ENCODE measurements around the gene AVL9. TPM values are rescaled to one million over a fixed set of nuclear protein-coding genes. Genes with fewer than 3 reads are reported as not detected.

AVL9 gene
- total and polyA plus RNA-seq, 2 of the 13 experiments (the other 11 are each of a cell fraction or from before 2014, with no cell fraction given), result 29.9 to 48.0 TPM

- TF ChIP-seq PRDM15 (CRISPR knock-in tag; IDR thresholded peaks at IDR 0.05), result peak; percentile 67
- peak; percentile 83 for TF ChIP-seq ZNF256 (CRISPR knock-in tag; conservative IDR thresholded peaks at IDR 0.05)
- peak; percentile 94 for TF ChIP-seq TAF1 (CRISPR knock-in tag; IDR thresholded peaks at IDR 0.05)
- TF ChIP-seq ZNF597 (CRISPR knock-in tag; IDR thresholded peaks at IDR 0.05), result no peak
- TF ChIP-seq ZBTB44 (CRISPR knock-in tag; IDR thresholded peaks at IDR 0.05), result 0 out of 2 replicates have a peak, but pooled peaks have one; percentile 71
- TF ChIP-seq RNF219 (CRISPR knock-in tag; IDR thresholded peaks at IDR 0.05), result no peak
- no peak for TF ChIP-seq ZNF816 (CRISPR knock-in tag; IDR thresholded peaks at IDR 0.05; ENCODE audit: borderline replicate concordance)
- TF ChIP-seq ZFP37 (CRISPR knock-in tag; IDR thresholded peaks at IDR 0.05; ENCODE audit: borderline replicate concordance), result 0 out of 2 replicates have a peak, but pooled peaks have one; percentile 77
- TF ChIP-seq GZF1 (CRISPR knock-in tag; IDR thresholded peaks at IDR 0.05), result peak; percentile 64; the same call in 1 of the 2 replicates
- TF ChIP-seq ERF (CRISPR knock-in tag; IDR thresholded peaks at IDR 0.05), result peak; percentile 95; the same call in 1 of the 2 replicates
- TF ChIP-seq FOXP1 (IDR thresholded peaks at IDR 0.05), result no peak
- TF ChIP-seq FOXP1 (CRISPR knock-in tag; IDR thresholded peaks at IDR 0.05), result peak; percentile 16; the same call in 1 of the 2 replicates
- 0 out of 2 replicates have a peak, but pooled peaks have one; percentile 65 for TF ChIP-seq KLF15 (CRISPR knock-in tag; IDR thresholded peaks at IDR 0.05; ENCODE audit: borderline replicate concordance)
- no peak for TF ChIP-seq ETS1 (CRISPR knock-in tag; IDR thresholded peaks at IDR 0.05)
- peak; percentile 97 for TF ChIP-seq KDM5A (IDR thresholded peaks at IDR 0.05; ENCODE audit: borderline replicate concordance, low read length)
- TF ChIP-seq SMARCC2 (IDR thresholded peaks at IDR 0.05), result no peak
- peak; percentile 74; the same call in 1 of the 2 replicates for TF ChIP-seq ZNF556 (CRISPR knock-in tag; IDR thresholded peaks at IDR 0.05; ENCODE audit: borderline replicate concordance)
- TF ChIP-seq ZFYVE20 (CRISPR knock-in tag; IDR thresholded peaks at IDR 0.05; ENCODE audit: borderline replicate concordance, low read depth), result no peak
- TF ChIP-seq CBX1 (IDR thresholded peaks at IDR 0.05; ENCODE audit: low read depth), result peak; percentile 89
- peak; percentile 96 for TF ChIP-seq REPIN1 (CRISPR knock-in tag; IDR thresholded peaks at IDR 0.05; ENCODE audit: borderline replicate concordance, low read depth)
Observed at GRCh38 chr7:32490127-32490796, 5.0 kb upstream of the AVL9 start, which contains the start of gene LSM5 (continued).

All from HepG2 (cell line).